Urinary bladder (tissue), 4 donors: Measurements from ENCODE around the gene SEMA3F. TPM values are rescaled to one million over a fixed set of nuclear protein-coding genes. Genes with fewer than 3 reads are reported as not detected.

ENCODE experiments used
- DNase-seq: peaks from one replicate; pipeline ENCODE4 v3.0.0-alpha.2; 2015; ENCODE audit errors: extremely low spot score
- H3K27ac ChIP-seq: one replicate; pipeline ENCODE4 v1.5.1; 2013; ENCODE audit warnings: low read depth, mild to moderate bottlenecking, moderate library complexity
- H3K36me3 ChIP-seq: one replicate; pipeline ENCODE4 v1.6.1; 2013; ENCODE audit warnings: mild to moderate bottlenecking, moderate library complexity; ENCODE audit not compliant: insufficient read depth
- H3K4me1 ChIP-seq: one replicate; pipeline ENCODE4 v1.6.1; 2013; ENCODE audit warnings: mild to moderate bottlenecking, moderate library complexity; ENCODE audit not compliant: insufficient read depth
- H3K4me3 ChIP-seq: one replicate; pipeline ENCODE4 v1.5.1; 2013; ENCODE audit warnings: low read depth, low read length
- WGBS: extraction: QIAGEN DNeasy Blood & Tissue Kit; methylation state at CpG from one replicate; pipeline ENCODE4 v1.1.7; 2013; 5-methylcytosine and 5-hydroxymethylcytosine counted together
- polyA plus RNA-seq: library from polyadenylated mRNA; stranded (reverse); fragments of 200-250 nt; gene quantifications from one replicate; pipeline ENCODE4 v1.2.3, GENCODE V29; 2013
- total RNA-seq: library from RNA; depleted of rRNA; stranded (reverse); fragments of >200 nt; gene quantifications from one replicate; pipeline ENCODE4 v1.2.3, GENCODE V29; 2014
- donor health status: healthy with polysubstance abuse.
- donor health status: healthy.

SEMA3F gene
- total and polyA plus RNA-seq, 2 donors, result 10.8 to 35.1 TPM

- no peak overlapping the region for H3K27ac ChIP-seq
- H3K4me3 ChIP-seq, result no peak overlapping the region
- no peak for DNase-seq
- H3K36me3 ChIP-seq, result no peaks in the 10 kb centered on the region
- no peaks in the 10 kb centered on the region for H3K4me1 ChIP-seq
- 94% methylated on average over 17 of the region's 17 CpGs for WGBS
Observed at GRCh38 chr3:50174947-50175524, 19.9 kb downstream of the SEMA3F start.

DNA sequence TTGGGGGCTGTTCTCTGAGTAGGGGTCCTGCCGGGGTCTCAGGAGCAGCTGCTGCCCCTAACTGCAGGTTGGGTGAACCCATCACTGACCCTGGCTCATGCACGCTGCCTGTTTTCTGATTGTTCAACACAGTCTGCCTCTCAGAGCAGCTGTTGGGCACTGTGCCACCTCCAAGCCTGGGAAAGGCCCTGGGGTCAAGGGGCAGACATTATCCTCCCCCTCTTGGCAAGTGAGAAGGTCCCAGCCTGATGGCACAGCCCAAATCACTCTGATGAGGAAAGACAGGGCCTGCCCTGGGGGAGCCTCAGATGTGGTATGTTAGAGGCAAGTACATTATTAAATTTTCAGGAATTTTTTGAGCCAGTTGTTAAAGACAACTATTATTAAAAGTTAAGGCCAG, 22.2 kb downstream of the SEMA3F start:
- Histone ChIP-seq H3K27ac (no peak overlapping the region), H3K4me1 (no peaks in the 10 kb centered on the region), H3K36me3 (peaks cover 2% of the 10 kb centered on the region), H3K4me3 (no peak overlapping the region)
- no peak for DNase-seq
- 79% methylated on average over 2 of the region's 2 CpGs for WGBS

DNA sequence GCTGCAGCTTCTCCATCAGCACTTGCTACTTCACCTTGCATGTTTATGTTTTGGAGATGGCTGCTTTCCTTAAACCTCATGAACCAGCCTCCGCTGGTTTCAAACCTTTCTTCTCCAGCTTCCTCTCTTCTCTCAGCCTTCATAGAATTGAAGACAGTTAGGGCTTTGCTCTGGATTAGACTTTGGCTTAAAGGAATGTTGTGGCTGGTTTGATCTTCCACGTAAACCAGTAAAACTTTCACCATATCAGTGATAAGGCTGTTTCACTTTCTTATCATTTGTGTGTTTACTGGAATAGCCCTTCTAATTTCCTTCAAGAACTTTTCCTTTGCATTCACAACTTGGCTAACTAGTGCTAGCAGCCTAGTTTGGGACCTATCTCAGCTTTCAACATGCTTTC, 24.6 kb downstream of the SEMA3F start:
- H3K36me3 ChIP-seq, result peaks cover 2% of the 10 kb centered on the region
- DNase-seq, result no peak
- H3K4me3 ChIP-seq, result no peak overlapping the region
- WGBS, result 12% methylated on average over 2 of the region's 2 CpGs
- H3K4me1 ChIP-seq, result no peaks in the 10 kb centered on the region
- no peak overlapping the region for H3K27ac ChIP-seq

DNA sequence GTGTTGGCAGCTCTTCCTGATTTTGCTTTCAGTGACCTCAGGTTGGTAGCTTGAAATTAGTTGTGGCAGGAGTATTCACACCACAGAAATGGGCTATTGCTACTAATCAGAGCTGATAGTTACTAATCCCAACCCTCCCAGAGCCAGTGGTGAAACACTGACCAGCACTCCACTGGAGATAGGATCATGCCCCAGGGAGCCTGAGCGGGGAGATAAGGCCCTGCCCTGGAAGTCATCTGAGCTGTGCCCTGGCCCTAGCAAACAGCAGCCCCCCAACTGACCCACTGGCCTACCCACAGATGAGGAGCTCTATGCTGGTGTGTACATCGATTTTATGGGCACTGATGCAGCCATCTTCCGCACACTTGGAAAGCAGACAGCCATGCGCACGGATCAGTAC, 26.9 kb downstream of the SEMA3F start:
- no peak for DNase-seq
- WGBS, result 87% methylated on average over 5 of the region's 5 CpGs

GRCh38 chr3:50182533-50183099, 27.5 kb downstream of the SEMA3F start:
- H3K27ac ChIP-seq, result no peak overlapping the region
- no peak for DNase-seq
- H3K36me3 ChIP-seq, result peaks cover 2% of the 10 kb centered on the region
- no peaks in the 10 kb centered on the region for H3K4me1 ChIP-seq
- WGBS, result 91% methylated on average over 26 of the region's 26 CpGs
- no peak overlapping the region for H3K4me3 ChIP-seq

More for the DNA sequence above, 26.9 kb downstream of the SEMA3F start:
- H3K27ac ChIP-seq, result no peak overlapping the region
- peaks cover 2% of the 10 kb centered on the region for H3K36me3 ChIP-seq
- no peak overlapping the region for H3K4me3 ChIP-seq
- H3K4me1 ChIP-seq, result no peaks in the 10 kb centered on the region

DNA sequence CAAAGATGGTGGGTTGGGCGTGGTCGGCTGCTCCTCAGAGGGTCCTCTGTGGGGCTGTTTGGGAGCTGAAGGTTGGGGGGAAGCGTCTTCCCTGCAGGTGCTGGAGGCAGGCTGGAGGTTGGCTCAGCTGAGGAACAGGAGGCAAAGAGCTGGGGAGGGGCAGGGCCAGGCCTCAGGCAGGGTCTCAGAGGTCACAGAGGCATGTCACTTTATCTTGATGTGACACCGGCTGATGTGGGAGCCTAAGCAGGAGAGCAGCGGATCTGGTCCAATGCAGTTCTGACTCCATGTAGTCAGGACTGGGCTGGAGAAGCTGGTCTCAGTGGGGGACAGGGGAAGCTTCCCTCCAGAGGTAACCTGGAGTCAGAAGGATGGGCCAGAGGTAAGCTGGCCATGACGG, 28.6 kb downstream of the SEMA3F start:
- no peak overlapping the region for H3K27ac ChIP-seq
- no peak overlapping the region for H3K4me3 ChIP-seq
- no peaks in the 10 kb centered on the region for H3K4me1 ChIP-seq
- WGBS, result 91% methylated on average over 6 of the region's 6 CpGs
- DNase-seq, result no peak
- peaks cover 2% of the 10 kb centered on the region for H3K36me3 ChIP-seq

GRCh38 chr3:50184242-50184978, 29.3 kb downstream of the SEMA3F start:
- H3K4me3 ChIP-seq, result no peak overlapping the region
- H3K4me1 ChIP-seq, result no peaks in the 10 kb centered on the region
- WGBS, result 94% methylated on average over 21 of the region's 21 CpGs
- H3K27ac ChIP-seq, result no peak overlapping the region
- DNase-seq, result no peak
- peaks cover 2% of the 10 kb centered on the region for H3K36me3 ChIP-seq

DNA sequence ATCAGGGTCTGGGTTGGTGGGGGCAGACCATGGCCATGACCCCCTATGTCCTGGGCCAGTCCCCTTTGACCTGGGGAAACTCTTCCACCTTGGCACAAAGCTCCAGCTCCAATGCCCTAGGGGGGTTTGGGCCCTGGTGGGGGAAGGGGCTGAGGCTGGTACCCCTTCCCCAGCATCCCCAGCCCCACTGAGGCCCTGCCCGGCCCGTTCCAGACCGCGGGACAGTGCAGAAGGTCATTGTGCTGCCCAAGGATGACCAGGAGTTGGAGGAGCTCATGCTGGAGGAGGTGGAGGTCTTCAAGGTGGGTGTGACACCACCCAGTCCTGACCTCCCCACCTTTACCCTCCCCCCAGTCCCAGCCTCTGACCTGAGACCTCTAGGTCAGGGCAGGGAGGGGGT, 30.1 kb downstream of the SEMA3F start:
- H3K4me3 ChIP-seq, result no peak overlapping the region
- no peak for DNase-seq
- H3K27ac ChIP-seq, result no peak overlapping the region
- peaks cover 2% of the 10 kb centered on the region for H3K36me3 ChIP-seq
- WGBS, result 98% methylated on average over 4 of the region's 4 CpGs
- no peaks in the 10 kb centered on the region for H3K4me1 ChIP-seq

DNA sequence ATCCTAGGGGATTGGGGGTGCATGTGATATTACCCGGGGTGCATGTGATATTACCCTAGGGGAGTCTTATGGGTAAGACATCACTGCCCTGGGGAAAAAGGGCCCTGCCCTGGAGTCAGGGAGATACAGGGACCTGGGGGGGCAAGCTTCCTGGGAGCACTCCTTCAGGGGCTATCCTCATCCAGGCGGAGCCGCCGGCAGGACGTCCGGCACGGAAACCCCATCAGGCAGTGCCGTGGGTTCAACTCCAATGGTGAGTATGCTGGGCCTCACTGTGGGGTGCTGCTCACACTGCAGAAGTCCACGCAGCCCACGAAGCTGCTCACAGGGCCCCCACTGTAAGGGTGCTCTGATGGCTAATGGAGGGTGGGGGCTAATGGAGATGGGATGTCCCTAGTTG, 31.0 kb downstream of the SEMA3F start:
- WGBS, result 95% methylated on average over 10 of the region's 10 CpGs
- Histone ChIP-seq H3K36me3 (peaks cover 2% of the 10 kb centered on the region), H3K27ac (no peak overlapping the region), H3K4me1 (no peaks in the 10 kb centered on the region), H3K4me3 (no peak overlapping the region)
- DNase-seq, result no peak

GRCh38 chr3:50187750-50188149, 32.6 kb downstream of the SEMA3F start:
- H3K4me3 ChIP-seq, result no peak overlapping the region
- no peaks in the 10 kb centered on the region for H3K36me3 ChIP-seq
- 95% methylated on average over 19 of the region's 19 CpGs for WGBS
- H3K4me1 ChIP-seq, result no peaks in the 10 kb centered on the region
- DNase-seq, result no peak
- H3K27ac ChIP-seq, result no peak overlapping the region

DNA sequence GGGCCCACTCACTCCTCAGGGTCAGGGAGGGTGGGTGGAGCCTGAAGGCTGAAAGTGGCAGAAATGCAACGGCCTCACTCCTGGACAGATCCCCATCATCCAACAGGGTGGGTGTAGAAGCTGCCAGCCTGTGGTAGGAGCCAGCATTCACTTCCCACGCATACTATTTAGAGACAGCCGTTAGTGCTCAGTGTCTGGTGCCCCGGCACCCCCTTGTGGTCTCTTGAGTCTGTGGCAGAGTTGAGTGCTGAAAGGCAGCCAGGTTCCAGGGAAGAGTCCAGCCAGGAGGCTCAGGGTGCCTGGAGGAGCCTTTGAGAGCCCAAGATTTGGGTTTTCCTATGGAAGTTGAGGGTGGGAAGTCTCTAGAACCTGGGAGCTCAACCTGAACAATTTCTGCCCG, 34.1 kb downstream of the SEMA3F start:
- Histone ChIP-seq H3K27ac (no peak overlapping the region), H3K36me3 (no peaks in the 10 kb centered on the region), H3K4me3 (no peak overlapping the region), H3K4me1 (no peaks in the 10 kb centered on the region)
- peak; percentile 63 for DNase-seq
- 13% methylated on average over 5 of the region's 5 CpGs for WGBS

DNA sequence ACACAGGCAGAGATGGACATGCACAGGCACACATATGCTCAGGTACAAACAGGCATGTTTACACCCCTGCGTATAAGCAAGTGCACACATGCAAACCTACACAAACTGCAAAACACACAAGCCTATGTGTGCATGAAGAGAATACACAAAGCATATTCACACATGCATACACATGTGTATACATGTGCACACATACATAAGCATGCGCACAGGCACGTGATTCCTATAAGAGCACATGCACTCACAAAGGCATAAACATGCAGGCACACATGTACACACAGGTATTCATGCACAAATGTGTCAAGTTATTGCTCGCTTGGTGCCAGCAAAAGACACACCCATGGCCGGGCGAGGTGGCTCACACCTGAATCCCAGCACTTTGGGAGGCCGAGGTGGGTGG, 34.9 kb downstream of the SEMA3F start:
- DNase-seq, result no peak
- 89% methylated on average over 7 of the region's 7 CpGs for WGBS
- H3K27ac ChIP-seq, result no peak overlapping the region
- no peaks in the 10 kb centered on the region for H3K36me3 ChIP-seq
- no peaks in the 10 kb centered on the region for H3K4me1 ChIP-seq
- H3K4me3 ChIP-seq, result no peak overlapping the region

GRCh38 chr3:50190936-50191660, 36.0 kb downstream of the SEMA3F start, which contains the start of gene GNAT1:
Gene GNAT1 (plus strand): TSS chr3:50191610. CDS start chr3:50191726, 116 bp downstream.
- WGBS, result 74% methylated on average over 8 of the region's 8 CpGs
- no peaks in the 10 kb centered on the region for H3K4me1 ChIP-seq
- H3K36me3 ChIP-seq, result no peaks in the 10 kb centered on the region
- no peak within 1 kb of the TSS for H3K27ac ChIP-seq
- no peak for DNase-seq
- no peak within 1 kb of the TSS for H3K4me3 ChIP-seq

DNA sequence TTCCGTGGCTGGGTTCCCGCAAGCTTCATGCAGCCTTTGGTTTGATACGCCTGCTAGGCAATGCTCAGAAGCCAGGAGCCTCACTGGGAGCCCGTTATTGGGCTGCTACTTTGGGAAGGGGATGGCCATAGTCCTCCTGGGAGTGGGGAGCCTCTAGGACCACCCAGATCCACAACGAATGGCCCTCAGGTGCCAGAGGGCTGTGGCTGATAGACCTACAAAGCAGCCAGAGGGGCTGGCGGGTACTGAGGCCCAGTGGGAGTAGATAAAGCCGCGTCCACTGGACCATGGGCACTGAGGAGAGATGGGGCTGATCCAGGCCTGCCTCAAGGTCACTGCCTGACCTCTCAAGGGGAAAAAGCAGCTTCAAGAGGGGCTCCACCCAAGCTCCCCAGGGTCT, 37.0 kb downstream of the SEMA3F start:
- H3K27ac ChIP-seq, result no peak overlapping the region
- no peak for DNase-seq
- H3K4me1 ChIP-seq, result no peaks in the 10 kb centered on the region
- 83% methylated on average over 8 of the region's 8 CpGs for WGBS
- no peak overlapping the region for H3K4me3 ChIP-seq
- no peaks in the 10 kb centered on the region for H3K36me3 ChIP-seq
